Esophagus squamous epithelium (tissue), 4 donors: Measurements from ENCODE around the gene ANKRD63.

Experiments
- POLR2A ChIP-seq, 4 donors: fragments of 450-650 bp; IDR thresholded peaks; one replicate each; pipeline ENCODE4 v1.6.1; 2017; ENCODE audit warnings: antibody characterized with exemption in 4 of 4, mild to moderate bottlenecking in 4 of 4, moderate library complexity in 3 of 4
- TF ChIP-seq, protein P1 (sequence below), 6 experiments: fragments of 450-650 bp in 4 of 6; fragments of 200-600 bp in 2 of 6; sonication (generic) in 2 of 6; IDR thresholded peaks; one replicate each; pipeline ENCODE4 v1.5.1; 2016 to 2019; ENCODE audit warnings: antibody characterized with exemption in 6 of 6, mild to moderate bottlenecking in 4 of 6, moderate library complexity in 4 of 6

GRCh38 chr15:40325700-40326099 lies 42.8 kb upstream of the ANKRD63 start:
- TF ChIP-seq POLR2A (IDR thresholded peaks at IDR 0.05), result no peak
- TF ChIP-seq, protein P1, sequence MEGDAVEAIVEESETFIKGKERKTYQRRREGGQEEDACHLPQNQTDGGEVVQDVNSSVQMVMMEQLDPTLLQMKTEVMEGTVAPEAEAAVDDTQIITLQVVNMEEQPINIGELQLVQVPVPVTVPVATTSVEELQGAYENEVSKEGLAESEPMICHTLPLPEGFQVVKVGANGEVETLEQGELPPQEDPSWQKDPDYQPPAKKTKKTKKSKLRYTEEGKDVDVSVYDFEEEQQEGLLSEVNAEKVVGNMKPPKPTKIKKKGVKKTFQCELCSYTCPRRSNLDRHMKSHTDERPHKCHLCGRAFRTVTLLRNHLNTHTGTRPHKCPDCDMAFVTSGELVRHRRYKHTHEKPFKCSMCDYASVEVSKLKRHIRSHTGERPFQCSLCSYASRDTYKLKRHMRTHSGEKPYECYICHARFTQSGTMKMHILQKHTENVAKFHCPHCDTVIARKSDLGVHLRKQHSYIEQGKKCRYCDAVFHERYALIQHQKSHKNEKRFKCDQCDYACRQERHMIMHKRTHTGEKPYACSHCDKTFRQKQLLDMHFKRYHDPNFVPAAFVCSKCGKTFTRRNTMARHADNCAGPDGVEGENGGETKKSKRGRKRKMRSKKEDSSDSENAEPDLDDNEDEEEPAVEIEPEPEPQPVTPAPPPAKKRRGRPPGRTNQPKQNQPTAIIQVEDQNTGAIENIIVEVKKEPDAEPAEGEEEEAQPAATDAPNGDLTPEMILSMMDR (IDR thresholded peaks at IDR 0.05), result no peak
